Epithelial cell of esophagus (primary cell): Measurements from ENCODE around the gene COL28A1.
A peak's percentile ranks its signal among the peaks of the same experiment; 100 is the strongest.

Experiments used
- DNase-seq: peaks from one replicate; pipeline ENCODE4 v3.0.0; 2010; ENCODE audit warnings: low read depth
- H3K4me3 ChIP-seq: 2 replicates; pipeline ENCODE4 v1.5.1; 2011; ENCODE audit warnings: mild to moderate bottlenecking, low read length, control low read depth
- TF ChIP-seq, protein P1 (sequence below): IDR thresholded peaks from 2 replicates; pipeline ENCODE4 v1.5.1; 2011; ENCODE audit warnings: low read depth, mild to moderate bottlenecking, low read length, control low read depth, inconsistent platforms; ENCODE audit not compliant: insufficient read depth; ENCODE audit errors: missing control alignments

COL28A1 gene

DNA sequence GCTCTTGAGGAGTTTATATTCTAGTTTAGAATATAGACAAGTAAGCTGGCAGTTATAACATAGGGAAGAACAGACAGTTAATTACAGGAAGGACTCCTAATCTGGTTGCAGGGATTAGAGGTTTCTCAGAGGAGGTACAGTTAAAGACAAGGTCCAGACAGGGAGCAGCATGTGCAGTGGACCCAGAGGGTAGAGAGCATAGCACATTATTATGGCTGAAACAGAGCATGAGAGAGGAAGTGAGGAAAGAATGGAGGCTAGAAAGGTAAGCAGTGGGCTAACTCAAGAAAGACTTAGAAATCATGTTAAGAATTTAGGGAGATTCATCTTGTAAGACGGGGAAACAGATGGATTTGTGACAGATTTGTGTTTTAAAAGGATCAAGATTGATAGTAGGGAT, 40.7 kb upstream of the COL28A1 start:
- DNase-seq = no peak
- H3K4me3 ChIP-seq = no peak overlapping the region
- TF ChIP-seq, protein P1, sequence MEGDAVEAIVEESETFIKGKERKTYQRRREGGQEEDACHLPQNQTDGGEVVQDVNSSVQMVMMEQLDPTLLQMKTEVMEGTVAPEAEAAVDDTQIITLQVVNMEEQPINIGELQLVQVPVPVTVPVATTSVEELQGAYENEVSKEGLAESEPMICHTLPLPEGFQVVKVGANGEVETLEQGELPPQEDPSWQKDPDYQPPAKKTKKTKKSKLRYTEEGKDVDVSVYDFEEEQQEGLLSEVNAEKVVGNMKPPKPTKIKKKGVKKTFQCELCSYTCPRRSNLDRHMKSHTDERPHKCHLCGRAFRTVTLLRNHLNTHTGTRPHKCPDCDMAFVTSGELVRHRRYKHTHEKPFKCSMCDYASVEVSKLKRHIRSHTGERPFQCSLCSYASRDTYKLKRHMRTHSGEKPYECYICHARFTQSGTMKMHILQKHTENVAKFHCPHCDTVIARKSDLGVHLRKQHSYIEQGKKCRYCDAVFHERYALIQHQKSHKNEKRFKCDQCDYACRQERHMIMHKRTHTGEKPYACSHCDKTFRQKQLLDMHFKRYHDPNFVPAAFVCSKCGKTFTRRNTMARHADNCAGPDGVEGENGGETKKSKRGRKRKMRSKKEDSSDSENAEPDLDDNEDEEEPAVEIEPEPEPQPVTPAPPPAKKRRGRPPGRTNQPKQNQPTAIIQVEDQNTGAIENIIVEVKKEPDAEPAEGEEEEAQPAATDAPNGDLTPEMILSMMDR = no peak

DNA sequence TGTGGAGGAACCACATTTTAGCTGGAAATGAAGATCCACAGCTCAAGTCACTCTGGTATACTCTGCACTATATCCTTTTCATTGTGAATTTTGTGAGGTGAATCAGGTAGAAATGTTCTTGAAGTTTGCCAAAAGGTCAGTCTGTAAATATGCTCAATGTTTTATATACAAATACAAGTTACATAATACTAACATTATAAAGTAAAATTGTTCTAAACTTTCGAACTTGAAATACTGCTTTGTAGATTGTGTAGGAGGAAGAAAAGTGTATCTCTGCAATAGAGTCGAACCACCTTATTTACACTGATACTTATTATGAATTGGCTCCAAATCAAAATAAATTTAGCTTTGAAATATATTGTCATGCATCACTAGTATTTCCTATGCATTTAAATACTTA, 38.0 kb upstream of the COL28A1 start:
- TF ChIP-seq, protein P1 = no peak
- no peak for DNase-seq
- H3K4me3 ChIP-seq = no peak overlapping the region

DNA sequence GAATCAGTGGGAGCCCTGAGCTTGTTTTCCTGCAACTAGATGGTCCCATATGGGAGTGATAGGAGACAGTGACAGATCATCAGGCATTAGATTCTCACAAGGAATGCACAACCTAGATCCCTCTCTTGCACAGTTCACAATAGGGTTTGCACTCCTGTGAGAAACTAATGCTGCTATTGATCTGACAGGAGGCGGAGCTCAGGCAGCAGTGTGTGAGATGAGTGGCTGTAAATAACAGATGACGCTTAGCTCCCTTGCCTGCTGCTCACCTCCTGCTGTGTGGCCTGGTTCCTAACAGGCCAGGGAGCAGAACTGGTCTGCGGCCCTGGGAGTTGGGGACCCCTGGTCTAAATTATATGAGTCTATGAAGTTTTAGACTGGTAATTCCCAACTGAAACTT, 34.9 kb upstream of the COL28A1 start:
- TF ChIP-seq, protein P1 = no peak
- H3K4me3 ChIP-seq = no peak overlapping the region
- DNase-seq = no peak

DNA sequence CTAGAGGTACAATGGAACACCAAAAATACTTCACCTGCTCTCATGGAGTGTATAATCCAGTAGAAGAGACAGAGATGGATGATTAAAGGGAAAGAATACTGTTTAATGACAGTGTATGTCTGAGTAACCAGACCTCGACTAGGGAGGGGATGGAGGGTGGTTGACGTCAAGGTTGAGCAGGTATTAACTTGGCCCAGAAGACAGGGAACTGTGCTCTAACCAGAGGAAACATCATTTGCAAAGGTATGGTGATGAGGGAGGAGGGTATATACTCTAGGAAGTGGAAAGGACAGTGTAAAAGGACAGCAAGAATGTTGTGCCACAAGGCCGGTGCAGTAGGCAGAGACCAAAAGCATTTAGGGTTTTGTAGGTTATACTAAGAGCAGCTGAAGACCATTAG, 33.9 kb upstream of the COL28A1 start:
- TF ChIP-seq, protein P1 = no peak
- H3K4me3 ChIP-seq = no peak overlapping the region
- peak; percentile 29 for DNase-seq

DNA sequence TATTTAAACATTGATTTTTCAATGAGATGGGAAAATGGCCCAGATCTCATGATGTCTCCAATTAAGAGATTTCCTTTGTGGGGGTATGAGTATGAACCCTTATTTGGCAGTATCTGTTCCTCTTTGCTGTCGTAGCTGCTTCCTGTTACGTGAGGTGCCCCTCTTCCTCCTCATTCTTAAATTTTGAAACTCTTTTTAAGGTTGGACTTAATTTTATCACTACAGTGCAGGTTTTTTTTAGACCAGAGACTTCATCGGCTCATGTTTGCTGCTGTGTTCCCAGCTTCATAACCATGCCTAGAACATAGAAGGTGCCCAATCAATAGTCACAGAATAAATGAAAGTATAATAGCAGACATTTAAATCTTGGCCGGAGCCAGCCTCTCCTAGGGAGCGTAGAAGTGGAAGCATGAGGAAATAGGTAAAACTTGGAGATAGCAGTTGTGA, 33.4 kb upstream of the COL28A1 start:
- no peak for DNase-seq
- H3K4me3 ChIP-seq = no peak overlapping the region
- TF ChIP-seq, protein P1 = no peak

DNA sequence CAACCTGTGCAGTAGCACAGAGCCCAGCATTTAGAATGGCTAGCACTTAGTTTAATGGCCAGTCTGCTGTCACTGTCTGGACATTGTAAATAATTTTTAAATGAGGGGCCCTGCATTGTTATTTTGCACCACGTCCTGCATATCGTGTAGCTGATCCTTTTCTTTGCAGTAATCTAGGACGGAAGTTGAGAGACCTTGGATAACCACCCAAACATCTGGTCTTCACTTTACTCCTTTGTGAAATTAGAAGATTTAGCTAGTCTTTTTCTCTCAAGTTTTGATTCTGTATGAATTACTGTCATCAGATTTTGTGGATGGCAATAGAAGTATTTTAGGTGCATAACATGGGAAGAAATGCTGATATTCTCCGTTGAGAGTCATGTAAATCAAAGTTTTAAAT, 32.9 kb upstream of the COL28A1 start:
- H3K4me3 ChIP-seq = no peak overlapping the region
- TF ChIP-seq, protein P1 = no peak
- DNase-seq = no peak

DNA sequence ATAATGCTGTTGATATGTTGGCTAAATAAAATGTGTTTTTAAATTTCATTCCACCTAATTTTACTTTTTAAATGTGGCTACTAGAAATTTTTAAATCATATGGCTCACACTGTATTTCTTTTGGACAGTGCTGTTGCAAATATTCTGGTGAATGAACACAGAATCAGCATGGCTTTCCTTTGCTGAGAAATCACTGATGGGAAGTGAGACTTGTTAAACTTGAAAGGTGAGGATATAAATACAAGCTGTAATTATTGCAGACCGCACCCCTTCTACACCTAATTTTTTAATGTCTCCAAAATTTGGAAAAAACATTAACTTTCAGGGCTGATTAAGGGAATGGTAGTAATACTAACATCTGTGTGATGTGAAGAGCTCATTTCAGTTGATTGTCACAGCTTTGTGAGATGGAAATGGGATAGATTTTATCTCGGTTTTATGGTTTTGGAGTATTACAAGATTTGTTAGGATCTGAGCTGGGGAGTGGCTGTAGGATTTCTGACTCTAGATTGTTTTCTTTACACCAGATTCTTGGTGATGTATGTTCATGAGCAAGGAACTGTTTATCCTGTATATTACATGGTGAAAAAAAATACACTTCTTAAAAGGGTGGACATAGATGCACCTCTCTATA, 32.3 kb upstream of the COL28A1 start:
- peak; percentile 57 for DNase-seq
- TF ChIP-seq, protein P1 = no peak
- H3K4me3 ChIP-seq = peak overlapping the region; percentile 64
